Measurements from ENCODE around the gene ALKAL2.

ALKAL2 gene

DNA sequence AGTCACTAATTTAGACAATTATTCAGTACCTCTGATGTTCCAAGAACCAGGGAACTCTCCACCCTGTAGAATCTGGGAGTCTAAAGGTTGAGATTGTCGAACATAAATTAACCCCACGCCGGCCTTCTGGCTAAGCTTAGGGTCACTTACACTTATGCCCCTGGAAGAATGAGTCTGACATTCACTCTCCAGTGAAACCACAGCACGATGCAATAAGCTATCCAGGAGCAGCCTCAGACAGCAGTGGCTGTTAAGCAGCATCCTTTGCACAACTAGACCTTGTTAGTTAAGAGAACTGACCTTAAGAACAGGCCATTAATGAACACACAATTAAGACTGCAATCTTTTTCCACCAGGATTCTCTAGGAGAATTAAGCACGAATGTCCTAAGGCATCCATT, 49.0 kb downstream of the ALKAL2 start:
- DNase-seq, result no peak

GRCh38 chr2:238431-238830, 49.5 kb downstream of the ALKAL2 start:
- no peak for DNase-seq

DNA sequence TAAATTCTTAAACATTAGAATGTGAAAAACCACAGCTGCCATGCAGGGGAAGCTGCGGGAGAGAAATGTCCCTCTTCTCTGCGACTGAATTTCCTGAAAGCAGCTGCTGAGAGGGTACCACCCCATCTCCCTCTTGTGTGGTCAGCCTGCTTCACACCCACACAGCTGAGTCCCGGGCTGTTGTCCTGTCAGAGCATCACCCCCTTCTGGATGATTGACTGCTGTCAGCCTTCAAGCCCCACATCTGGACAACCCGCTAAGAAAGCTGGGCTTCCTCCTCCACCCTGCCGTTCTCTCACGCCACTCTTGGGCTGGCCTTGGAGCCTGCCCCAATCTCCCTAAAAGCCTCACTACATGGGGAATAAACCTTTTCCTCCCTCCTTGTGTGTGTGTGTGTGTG, 50.0 kb downstream of the ALKAL2 start:
- no peak for DNase-seq

GRCh38 chr2:236993-237539, 50.8 kb downstream of the ALKAL2 start:
- DNase-seq, result no peak

DNA sequence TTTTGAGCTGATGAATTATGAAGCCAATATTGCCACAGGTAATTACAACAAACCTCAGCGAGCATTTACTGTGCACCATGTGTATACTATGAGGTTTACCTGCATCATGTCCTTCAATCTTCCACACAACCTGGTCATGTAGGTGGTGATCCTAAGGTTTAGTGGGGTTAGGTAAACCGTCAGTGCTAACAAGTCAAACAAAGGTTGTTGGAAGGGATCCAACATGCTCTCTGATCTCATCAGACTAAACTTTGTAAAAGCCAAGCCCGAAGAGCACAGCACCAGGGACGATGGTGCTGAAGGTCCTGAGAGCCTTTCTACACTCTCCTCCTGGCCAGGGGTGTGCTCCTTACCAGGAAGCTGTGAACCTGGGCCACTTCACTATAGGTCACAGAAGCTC, 53.5 kb downstream of the ALKAL2 start:
- DNase-seq, result no peak

DNA sequence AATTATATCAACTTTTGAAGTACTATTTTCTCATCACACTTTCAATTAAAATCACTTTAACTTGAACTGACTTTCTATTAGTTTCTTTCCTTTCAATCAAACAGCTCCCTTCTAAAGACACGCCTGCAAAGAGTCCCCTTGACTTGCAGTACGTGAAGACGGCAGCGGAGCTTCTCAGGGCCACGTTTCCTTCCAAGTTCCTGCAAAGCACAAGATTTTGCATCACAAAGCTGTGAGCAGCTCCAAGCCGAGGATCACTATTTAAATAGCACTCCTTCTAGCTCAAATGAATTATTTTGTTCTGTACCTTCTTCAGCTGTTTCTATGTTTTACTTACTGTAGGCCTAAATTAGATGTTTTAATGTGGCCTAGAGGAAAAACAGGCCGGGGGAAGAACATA, 54.9 kb downstream of the ALKAL2 start:
- DNase-seq, result no peak

DNA sequence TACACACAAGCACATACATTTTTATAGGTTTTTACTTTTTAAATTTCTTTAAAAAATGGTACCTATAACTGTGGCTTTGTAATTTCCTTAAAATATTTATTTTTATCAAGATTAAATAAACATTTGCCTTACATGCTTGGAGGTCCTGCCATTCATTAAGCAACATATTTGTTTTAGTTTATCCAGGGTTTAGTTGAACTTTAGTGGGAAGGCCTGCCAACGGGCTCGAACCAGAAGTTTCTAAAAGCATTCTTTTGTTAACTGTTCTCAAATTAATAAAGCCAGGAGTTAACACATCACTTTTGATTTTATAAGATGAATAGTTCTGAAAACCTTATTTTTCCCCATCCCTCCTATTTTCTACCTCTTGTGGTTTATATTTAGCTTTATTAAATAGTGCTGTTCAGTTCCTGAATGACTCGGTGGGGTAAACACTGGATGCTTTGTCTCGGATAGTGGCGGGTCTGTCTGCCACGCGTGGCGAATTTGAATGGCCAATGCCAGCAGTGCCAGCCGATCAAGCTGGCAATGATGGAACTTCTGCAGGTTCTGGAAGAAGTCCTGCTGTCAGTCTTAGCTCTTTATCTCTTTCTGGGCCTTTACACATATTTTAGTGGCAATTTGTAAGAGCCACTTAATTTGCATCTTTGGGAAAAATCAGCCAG, 56.2 kb downstream of the ALKAL2 start:
- DNase-seq, result no peak
